ENCODE measurements around the gene PLA2G2E.

GRCh38 chr1:19909392-19909791 is 14.0 kb downstream of the PLA2G2E start:
- TF ChIP-seq POLR2A (IDR thresholded peaks at IDR 0.05; ENCODE audit: low read depth, low read length) (no peak), POLR2AphosphoS5 (IDR thresholded peaks at IDR 0.05; ENCODE audit: low read depth, low read length) (no peak)
